Mucosa of rectum (tissue), 2 donors: ENCODE measurements around the gene CSNK2A1.

ENCODE experiments used
- H3K27ac ChIP-seq, 2 donors: one replicate each; pipeline ENCODE4 v1.7.0; 2013; ENCODE audit warnings: inconsistent platforms in 2 of 2, low read depth in 2 of 2, low read length in 2 of 2
- H3K27me3 ChIP-seq, 2 donors: one replicate each; pipeline ENCODE4 v1.7.0; 2013; ENCODE audit warnings: low read length in 2 of 2; ENCODE audit not compliant: control insufficient read depth in 2 of 2, insufficient read depth in 2 of 2
- H3K36me3 ChIP-seq, 2 donors: one replicate each; pipeline ENCODE4 v1.7.0; 2013; ENCODE audit warnings: low read length in 2 of 2; ENCODE audit not compliant: control insufficient read depth in 2 of 2, insufficient read depth in 2 of 2
- H3K4me1 ChIP-seq, 2 donors: one replicate each; pipeline ENCODE4 v1.7.0; 2013; ENCODE audit warnings: low read length in 2 of 2, mild to moderate bottlenecking in 1 of 2; ENCODE audit not compliant: control insufficient read depth in 2 of 2, insufficient read depth in 2 of 2
- H3K4me3 ChIP-seq, 2 donors: one replicate each; pipeline ENCODE4 v1.7.0; 2013; ENCODE audit warnings: low read length in 2 of 2
- H3K9ac ChIP-seq, 2 donors: one replicate each; pipeline ENCODE4 v1.7.0; 2013; ENCODE audit warnings: low read length in 2 of 2, low read depth in 1 of 2, mild to moderate bottlenecking in 1 of 2
- H3K9me3 ChIP-seq, 2 donors: one replicate each; pipeline ENCODE4 v1.7.0; 2013; ENCODE audit warnings: low read length in 2 of 2; ENCODE audit not compliant: control insufficient read depth in 2 of 2
- donor health status: healthy.
- donor health status: Normal muscosa, but diverticular disease.

CSNK2A1 gene

DNA sequence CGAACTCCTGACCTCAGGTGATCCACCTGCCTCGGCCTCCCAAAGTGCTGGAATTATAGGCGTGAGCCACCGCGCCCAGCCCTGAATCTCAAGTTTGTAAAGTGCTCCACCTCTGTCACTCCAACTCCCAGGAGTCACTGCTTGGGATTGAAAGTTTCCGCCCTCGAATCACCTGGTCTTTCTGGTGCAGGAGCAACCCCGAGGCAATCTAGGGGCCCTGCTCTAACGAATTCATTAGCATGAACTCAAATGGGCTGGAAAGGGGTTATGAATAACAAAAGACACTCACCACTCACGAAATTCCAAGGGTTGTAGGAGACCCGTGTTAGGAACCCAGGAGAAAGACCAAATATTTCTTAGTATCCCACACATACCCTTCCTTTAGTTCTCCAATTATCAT, 109.4 kb downstream of the CSNK2A1 start:
- H3K27ac ChIP-seq: no peak overlapping the region
- peaks cover 52 to 54% of the 10 kb centered on the region in 2 donors for H3K36me3 ChIP-seq
- H3K27me3 ChIP-seq: no peaks in the 10 kb centered on the region
- H3K9me3 ChIP-seq: no peaks in the 10 kb centered on the region
- H3K9ac ChIP-seq: no peak overlapping the region
- H3K4me3 ChIP-seq: no peak overlapping the region
- H3K4me1 ChIP-seq: peaks cover 0 to 10% of the 10 kb centered on the region in 2 donors

DNA sequence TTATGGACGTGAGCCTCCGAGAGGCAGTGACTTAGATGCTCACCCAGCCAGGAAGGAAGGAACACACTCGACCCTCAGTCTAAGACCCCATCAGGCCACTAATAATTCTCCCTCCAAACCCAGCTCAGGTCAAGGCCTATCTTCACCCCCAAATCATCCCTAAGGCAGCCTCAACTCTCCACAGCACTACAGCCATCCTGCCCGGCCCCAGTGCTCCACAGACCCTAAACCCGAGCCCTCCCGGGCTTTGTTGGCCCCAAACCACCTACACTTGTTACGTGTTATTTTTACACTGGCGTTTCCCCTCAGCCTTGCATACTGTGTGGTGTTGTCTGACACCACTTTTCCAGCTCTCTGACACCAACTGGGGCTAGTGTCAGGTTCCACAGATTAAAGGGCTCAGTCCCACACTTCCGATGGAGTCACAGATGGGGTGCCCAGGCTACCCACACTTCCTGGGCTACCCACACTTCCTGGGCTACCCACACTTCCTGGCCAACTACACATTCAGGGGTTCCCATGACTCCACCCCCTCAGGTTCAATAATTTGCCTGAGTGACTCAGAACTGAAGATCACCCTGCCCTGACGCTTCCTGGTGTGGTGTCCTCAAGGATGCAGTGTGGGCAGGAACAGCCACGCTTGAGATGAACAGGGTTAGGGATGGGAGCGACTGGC, 110.2 kb downstream of the CSNK2A1 start:
- Histone ChIP-seq H3K36me3 (peaks cover 47 to 50% of the 10 kb centered on the region in 2 donors), H3K27me3 (no peaks in the 10 kb centered on the region), H3K9me3 (no peaks in the 10 kb centered on the region), H3K27ac (no peak overlapping the region), H3K9ac (no peak overlapping the region), H3K4me3 (no peak overlapping the region), H3K4me1 (peaks cover 0 to 6% of the 10 kb centered on the region in 2 donors)

DNA sequence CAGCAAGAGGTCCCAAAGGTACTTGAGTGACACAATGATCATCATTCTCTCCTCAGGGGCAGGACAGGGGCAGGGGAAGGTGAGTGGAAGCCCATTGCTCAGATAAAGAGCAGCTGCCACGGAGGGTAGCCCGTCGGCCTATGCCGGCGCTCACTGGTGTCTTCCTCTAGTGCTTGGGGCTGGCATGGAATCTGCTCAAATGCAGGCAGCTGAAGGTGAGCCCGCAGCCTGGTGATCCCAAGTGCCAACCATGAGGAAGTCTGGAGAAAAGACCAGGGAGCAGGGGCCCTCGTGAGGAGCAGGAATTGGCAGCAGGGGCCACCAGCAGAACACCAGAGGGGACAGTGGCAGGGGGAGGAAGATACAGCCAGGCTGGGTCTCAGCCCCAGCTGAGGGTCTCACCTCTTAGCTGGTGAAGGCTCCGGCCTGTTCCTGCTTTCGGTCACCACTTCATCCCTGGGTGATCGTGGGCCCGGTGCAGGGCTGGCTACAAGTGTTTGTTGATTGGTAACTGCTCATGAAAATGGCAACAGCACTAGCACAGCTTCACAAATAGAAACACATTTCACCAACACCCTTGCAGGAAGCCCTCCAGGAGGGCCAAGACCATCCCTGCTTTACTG, 110.8 kb downstream of the CSNK2A1 start:
- no peaks in the 10 kb centered on the region for H3K27me3 ChIP-seq
- H3K9me3 ChIP-seq: no peaks in the 10 kb centered on the region
- H3K36me3 ChIP-seq: peaks cover 47 to 52% of the 10 kb centered on the region in 2 donors
- H3K27ac ChIP-seq: no peak overlapping the region
- no peak overlapping the region for H3K4me3 ChIP-seq
- no peak overlapping the region for H3K9ac ChIP-seq
- H3K4me1 ChIP-seq: peaks cover 0 to 3% of the 10 kb centered on the region in 2 donors

DNA sequence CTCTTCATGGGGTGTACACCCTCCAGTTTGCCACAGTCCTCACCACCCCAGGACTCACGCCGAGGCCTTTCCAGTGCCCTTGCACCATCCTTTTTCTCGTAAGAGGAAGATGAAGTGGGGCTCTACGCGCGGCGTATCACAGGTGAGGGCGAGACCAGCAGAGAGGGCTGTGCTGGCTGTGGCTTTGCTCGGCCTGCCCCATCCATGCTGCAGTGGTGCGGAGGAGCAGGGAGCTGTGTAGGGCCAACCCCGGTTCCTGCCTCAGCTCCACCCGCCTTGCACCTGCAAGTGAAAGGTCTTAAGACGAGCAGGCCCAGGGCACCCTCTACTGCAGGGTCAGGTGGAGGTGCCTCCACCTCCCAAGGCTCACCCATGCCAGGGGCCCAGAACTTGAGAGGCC, 111.4 kb downstream of the CSNK2A1 start:
- H3K27ac ChIP-seq: no peak overlapping the region
- H3K4me1 ChIP-seq: peaks cover 0 to 3% of the 10 kb centered on the region in 2 donors
- H3K9me3 ChIP-seq: no peaks in the 10 kb centered on the region
- no peak overlapping the region for H3K9ac ChIP-seq
- no peaks in the 10 kb centered on the region for H3K27me3 ChIP-seq
- peaks cover 50 to 52% of the 10 kb centered on the region in 2 donors for H3K36me3 ChIP-seq
- no peak overlapping the region for H3K4me3 ChIP-seq

DNA sequence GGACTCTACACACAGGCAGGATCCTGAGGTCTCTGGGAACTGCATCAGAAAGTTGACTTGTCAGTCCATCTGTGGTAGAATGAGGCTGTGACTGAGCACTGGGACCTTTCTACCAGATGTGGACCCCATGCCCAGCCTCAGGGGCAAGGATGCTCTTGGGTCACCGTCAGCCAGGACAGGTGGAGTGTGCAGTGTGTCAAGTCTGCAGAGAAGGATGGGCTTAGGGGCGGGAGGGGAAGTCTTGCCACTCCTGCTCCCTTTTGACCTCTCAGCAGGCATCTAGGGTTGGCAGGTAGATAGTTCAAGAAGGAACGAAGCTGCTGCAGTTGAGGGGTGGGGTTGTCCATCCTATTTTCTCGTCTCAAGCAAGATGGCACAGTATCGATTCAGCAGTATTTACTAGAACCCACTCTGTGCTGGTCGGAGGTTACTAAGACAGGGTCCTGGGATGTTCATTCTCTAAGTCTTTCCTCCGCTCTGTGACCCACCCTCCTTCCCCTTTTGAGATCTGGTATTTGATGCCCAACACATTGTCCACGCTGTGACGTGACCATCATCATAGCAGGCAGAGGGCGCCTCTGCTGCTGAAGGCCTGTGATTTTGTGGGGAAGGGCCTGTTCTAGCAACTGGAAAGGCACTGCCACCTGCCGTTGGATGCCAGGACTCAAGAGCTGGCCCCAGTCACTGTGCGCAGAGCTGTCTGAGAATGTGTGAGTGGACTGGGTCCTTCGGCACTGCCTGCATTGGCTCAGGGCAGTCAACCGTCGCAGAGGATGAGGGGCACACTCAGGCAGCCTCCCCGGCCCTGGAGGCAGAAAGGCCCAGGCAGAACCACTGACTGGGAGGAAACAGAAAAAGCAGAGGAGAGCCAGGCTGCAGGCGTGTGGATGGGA, 112.3 kb downstream of the CSNK2A1 start:
- Histone ChIP-seq H3K36me3 (peaks cover 46 to 51% of the 10 kb centered on the region in 2 donors), H3K9ac (no peak overlapping the region), H3K27ac (no peak overlapping the region), H3K27me3 (no peaks in the 10 kb centered on the region), H3K4me1 (peaks cover 0 to 3% of the 10 kb centered on the region in 2 donors), H3K9me3 (no peaks in the 10 kb centered on the region), H3K4me3 (no peak overlapping the region)

DNA sequence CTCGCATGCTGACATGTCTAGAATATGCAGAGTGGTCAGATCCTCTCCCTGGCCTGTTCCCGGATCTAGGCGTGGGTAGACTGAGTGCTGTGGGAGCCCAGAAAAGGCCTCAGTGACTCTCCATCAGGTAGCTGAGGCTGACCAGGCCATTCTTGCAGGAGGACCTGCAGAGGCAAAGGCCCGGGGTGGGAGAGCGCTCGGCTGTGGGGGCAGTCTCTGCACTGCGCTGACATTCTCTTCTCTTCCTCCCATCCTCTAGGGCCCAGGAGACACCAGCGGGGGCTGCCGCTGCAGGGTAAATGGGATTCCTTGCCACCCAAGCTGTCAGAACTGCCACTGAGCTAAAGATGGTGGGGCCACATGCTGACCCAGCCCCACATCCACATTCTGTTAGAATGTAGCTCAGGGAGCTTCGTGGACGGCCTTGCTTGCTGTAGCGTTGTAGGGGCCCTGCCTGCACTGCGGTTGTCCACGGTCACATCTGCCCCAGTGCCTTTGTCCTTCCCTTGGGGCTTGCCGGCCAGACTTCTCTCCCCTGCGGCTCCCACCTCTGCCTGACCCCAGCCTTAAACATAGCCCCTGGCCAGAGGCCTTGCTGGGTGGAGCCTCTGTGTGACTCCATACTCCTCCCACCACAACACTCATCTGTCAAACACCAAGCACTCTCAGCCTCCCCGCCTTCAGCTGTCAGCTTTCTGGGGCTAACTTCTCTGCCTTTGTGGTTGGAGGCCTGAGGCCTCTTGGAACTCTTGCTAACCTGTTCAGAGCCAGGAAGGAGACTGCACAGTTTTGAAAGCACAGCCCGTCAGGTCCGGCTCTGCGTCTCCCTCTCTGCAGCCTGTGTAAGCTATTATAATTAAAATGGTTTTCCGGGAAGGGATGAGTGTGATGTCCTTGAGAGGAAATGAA, 113.2 kb downstream of the CSNK2A1 start:
- no peak overlapping the region for H3K9ac ChIP-seq

DNA sequence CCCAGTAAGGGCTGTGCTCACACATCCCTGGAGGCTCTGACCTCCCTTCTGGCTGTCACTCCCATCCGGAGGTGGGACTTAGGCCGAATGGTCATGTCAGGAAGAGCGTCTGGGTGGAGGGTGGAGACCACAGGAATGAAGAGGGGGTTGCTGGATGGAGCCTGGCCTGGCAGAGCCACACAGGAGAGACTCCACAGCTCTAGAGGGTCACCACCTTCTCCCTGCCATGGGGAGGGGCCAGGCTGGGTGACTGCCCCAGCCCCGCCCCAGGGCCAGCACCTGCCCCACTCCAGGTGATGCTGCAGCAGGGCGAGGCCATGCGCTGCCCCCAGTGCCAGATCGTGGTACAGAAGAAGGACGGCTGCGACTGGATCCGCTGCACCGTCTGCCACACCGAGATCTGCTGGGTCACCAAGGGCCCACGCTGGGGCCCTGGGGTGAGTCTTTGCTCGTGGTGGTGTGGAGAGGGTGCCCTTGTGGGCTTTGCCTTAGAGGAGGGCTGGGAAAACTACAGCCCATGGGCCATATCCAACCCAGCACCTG, 114.9 kb downstream of the CSNK2A1 start:
- Histone ChIP-seq H3K27me3 (no peaks in the 10 kb centered on the region), H3K9ac (no peak overlapping the region), H3K4me3 (no peak overlapping the region), H3K36me3 (peaks cover 39 to 46% of the 10 kb centered on the region in 2 donors), H3K4me1 (peaks cover 0 to 2% of the 10 kb centered on the region in 2 donors), H3K9me3 (no peaks in the 10 kb centered on the region), H3K27ac (no peak overlapping the region)

More for the DNA sequence above, 113.2 kb downstream of the CSNK2A1 start:
- no peak overlapping the region for H3K4me3 ChIP-seq
- no peaks in the 10 kb centered on the region for H3K27me3 ChIP-seq
- peaks cover 0 to 3% of the 10 kb centered on the region in 2 donors for H3K4me1 ChIP-seq
- H3K27ac ChIP-seq: no peak overlapping the region
- H3K9me3 ChIP-seq: no peaks in the 10 kb centered on the region
- peaks cover 38 to 48% of the 10 kb centered on the region in 2 donors for H3K36me3 ChIP-seq

GRCh38 chr20:427849-428657, 115.5 kb downstream of the CSNK2A1 start:
- Histone ChIP-seq H3K9me3 (no peaks in the 10 kb centered on the region), H3K4me1 (no peaks in the 10 kb centered on the region), H3K9ac (no peak overlapping the region), H3K27me3 (no peaks in the 10 kb centered on the region), H3K4me3 (no peak overlapping the region), H3K27ac (no peak overlapping the region), H3K36me3 (peaks cover 41 to 49% of the 10 kb centered on the region in 2 donors)

DNA sequence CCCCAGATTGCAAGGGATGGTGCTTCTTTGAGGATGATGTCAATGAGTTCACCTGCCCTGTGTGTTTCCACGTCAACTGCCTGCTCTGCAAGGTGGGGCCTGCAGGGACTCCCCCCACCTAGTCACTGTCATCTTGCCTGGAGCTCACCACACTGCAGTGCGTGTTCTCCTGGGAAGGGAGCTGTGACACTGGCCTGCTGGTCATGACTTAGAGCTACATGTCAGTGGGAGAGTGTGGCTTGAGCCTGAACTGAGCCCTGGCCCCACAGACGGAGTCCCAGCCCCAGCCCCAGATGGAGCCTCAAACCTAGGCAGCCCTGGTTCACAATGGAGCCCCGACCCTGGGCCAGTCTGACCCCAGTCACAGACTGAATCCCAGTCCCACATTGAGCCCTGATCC, 116.2 kb downstream of the CSNK2A1 start:
- H3K36me3 ChIP-seq: peaks cover 36 to 47% of the 10 kb centered on the region in 2 donors
- no peak overlapping the region for H3K27ac ChIP-seq
- no peaks in the 10 kb centered on the region for H3K9me3 ChIP-seq
- H3K27me3 ChIP-seq: no peaks in the 10 kb centered on the region
- no peak overlapping the region for H3K4me3 ChIP-seq
- no peak overlapping the region for H3K9ac ChIP-seq
- H3K4me1 ChIP-seq: no peaks in the 10 kb centered on the region
